ENCODE data around the gene HYI.
"Not testable (repeated sequence)": the region's sequence is repeated elsewhere in the genome, so short reads cannot be mapped to it uniquely, and the experiment has no call there.

Gene HYI, protein sequence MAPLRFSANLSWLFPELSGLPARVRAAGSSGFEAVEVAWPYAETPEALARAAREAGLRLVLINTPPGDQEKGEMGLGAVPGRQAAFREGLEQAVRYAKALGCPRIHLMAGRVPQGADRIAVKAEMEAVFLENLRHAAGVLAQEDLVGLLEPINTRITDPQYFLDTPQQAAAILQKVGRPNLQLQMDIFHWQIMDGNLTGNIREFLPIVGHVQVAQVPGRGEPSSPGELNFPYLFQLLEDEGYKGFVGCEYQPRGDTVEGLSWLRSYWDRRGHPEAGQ

DNA sequence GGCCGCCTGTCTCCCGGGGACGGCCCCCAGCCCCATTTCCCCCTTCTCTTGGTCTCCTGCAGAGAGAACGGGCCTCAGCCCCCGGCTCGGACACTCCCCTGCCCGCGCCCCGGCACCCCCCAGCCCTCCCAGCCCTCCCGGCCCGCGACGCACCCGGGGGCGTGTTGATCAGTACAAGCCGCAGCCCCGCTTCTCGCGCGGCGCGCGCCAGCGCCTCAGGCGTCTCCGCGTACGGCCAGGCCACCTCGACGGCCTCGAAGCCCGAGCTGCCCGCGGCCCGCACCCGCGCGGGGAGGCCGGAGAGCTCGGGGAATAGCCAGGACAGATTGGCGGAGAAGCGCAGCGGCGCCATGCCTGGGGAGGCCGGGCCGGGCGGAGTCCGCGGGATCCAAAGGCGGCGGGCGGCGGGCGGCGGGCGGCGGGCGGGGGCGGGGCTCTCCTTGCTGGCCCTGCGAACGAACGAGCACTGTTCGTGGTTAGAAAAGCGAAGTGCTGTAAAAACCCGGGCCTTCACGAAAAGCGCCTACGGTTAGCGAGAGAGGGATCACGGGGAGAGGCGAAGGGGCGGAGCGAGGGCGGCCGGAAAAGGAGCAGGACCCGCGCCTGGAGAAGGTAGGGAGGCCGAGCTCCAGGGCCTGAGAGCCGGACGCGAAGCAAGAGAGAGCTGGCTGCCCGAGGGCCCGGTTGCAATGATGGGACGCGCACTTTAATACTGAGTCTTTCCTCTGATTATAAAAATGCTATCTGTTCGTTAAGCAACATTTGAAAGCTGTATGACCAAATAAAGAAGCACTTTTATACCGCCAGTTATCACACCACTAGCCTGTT is at the start of gene HYI:
TSS of gene HYI (minus strand) at position 490 of the 828 bp plus-strand sequence. CDS start at position 352, 138 bp downstream.
- peak; percentile 60 for DNase-seq (ENCODE audit: low read depth)
- TF ChIP-seq, protein P1, sequence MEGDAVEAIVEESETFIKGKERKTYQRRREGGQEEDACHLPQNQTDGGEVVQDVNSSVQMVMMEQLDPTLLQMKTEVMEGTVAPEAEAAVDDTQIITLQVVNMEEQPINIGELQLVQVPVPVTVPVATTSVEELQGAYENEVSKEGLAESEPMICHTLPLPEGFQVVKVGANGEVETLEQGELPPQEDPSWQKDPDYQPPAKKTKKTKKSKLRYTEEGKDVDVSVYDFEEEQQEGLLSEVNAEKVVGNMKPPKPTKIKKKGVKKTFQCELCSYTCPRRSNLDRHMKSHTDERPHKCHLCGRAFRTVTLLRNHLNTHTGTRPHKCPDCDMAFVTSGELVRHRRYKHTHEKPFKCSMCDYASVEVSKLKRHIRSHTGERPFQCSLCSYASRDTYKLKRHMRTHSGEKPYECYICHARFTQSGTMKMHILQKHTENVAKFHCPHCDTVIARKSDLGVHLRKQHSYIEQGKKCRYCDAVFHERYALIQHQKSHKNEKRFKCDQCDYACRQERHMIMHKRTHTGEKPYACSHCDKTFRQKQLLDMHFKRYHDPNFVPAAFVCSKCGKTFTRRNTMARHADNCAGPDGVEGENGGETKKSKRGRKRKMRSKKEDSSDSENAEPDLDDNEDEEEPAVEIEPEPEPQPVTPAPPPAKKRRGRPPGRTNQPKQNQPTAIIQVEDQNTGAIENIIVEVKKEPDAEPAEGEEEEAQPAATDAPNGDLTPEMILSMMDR (conservative IDR thresholded peaks at IDR 0.05; ENCODE audit: low read depth, low read length), result no peak
- H3K4me3 ChIP-seq (ENCODE audit: low read length), result peak within 1 kb of the TSS; percentile 44

DNA sequence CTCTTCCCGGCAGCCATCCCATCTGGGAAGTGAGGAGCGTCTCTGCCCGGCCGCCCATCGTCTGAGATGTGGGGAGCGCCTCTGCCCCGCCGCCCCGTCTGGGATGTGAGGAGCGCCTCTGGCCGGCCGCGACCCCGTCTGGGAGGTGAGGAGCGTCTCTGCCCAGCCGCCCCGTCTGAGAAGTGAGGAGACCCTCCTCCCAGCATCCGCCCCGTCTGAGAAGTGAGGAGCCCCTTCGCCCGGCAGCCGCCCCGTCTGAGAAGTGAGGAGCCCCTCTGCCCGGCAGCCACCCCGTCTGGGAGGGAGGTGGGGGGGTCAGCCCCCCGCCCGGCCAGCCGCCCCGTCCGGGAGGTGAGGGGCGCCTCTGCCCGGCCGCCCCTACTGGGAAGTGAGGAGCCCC is 48.1 kb upstream of the HYI start:
- not testable (repeated sequence) for DNase-seq (ENCODE audit: low read depth); H3K4me3 ChIP-seq (ENCODE audit: low read length)

DNA sequence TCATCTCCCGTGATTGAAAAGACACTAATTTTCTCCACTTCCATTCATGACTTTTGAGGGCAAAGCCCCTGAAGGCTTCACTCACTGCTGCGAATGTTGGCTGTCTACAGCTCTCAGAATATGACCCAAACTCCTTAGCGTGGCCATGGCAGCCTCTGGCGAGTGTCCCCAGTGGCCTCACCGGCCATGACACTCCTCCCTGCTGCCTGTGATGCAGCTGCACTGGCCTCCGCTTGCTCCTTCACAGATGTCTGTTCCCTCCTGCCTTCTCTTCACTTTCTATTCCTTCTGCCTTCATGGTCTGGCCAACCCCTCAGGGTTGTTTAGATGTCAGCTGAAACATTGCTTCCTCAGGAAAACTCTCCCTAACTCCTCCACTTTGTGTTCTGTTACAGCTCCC is 46.2 kb upstream of the HYI start:
- H3K4me3 ChIP-seq (ENCODE audit: low read length), result no peak overlapping the region
- no peak for DNase-seq (ENCODE audit: low read depth)
- TF ChIP-seq, protein P1 (conservative IDR thresholded peaks at IDR 0.05; ENCODE audit: low read depth, low read length), result no peak

DNA sequence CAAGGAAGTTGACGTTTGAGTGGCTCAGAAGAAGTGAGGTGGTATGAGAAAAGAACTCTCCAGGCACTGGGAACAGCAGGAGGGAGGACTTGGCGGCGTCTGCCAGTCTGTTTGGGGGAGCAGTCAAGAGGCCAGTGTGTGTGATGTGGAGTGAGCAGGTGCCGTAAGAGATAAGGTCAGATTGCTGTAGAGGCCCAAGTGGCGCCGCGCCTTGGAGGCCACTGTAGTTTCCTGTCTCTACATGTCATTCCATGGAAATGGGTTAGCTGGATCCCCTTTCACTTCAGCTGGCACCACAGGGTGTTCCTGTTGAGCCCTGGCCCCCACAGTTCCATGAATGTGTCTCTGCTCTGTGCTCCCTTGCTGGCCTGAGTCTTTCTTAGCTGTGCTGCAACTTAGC is 41.5 kb upstream of the HYI start:
- no peak for DNase-seq (ENCODE audit: low read depth)
- TF ChIP-seq, protein P1 (conservative IDR thresholded peaks at IDR 0.05; ENCODE audit: low read depth, low read length), result no peak
- no peak overlapping the region for H3K4me3 ChIP-seq (ENCODE audit: low read length)

DNA sequence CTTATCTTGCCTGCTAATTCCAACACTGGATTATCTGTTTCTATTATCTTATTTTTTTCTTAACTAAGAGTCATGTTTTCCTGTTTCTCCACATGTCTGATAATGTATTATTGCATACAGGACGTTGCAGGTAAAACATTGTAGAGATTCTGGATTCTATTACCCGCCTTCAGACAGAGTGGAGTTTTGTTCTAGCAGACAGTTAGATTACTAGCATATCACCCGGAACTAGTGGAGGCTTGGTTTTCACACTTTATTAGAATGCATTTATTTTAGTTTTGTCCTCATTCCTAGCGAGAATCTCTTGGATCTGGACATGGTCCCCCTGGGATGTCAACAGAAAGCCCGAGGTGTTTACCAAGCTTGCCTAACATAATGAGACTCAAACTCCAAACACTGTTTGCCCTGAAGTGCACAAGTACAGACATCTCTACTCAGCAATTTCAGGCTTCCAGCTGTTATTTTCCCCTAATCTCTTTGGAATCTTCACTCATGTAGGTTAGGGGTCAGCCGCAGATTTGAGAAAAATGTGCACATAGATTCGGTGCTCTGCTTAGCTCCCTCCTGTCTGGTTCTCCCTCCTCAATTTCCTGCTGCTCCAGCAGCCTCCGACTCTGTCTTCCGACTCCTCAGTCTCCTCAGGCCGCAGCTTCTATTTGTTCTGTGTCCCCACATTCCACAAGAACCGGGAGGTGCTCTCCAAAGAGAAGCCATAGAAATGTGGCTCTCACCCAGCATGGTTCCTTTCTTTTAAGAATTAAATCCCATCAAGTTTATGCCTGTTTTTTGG is 40.1 kb upstream of the HYI start:
- TF ChIP-seq, protein P1 (conservative IDR thresholded peaks at IDR 0.05; ENCODE audit: low read depth, low read length), result no peak

DNA sequence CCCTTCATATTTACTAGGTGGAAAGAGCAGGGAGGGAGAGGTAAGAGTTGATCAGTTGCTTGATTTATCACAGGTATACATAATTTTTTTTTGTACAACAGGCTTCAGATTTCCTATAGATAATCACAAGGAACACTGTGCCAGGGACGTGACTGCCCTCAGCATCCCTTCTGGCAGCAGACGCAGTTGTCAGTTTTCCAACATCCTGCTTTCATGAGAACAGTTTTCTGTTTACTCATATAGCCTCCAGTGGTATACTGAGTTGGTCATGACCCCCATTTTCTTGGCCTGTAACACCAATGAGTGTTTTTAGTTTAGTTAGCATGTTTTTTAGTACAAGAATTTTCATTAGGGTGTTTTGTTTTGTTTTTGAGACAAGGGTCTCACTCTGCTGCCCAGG is 39.1 kb upstream of the HYI start:
- no peak overlapping the region for H3K4me3 ChIP-seq (ENCODE audit: low read length)
- no peak for DNase-seq (ENCODE audit: low read depth)
- TF ChIP-seq, protein P1 (conservative IDR thresholded peaks at IDR 0.05; ENCODE audit: low read depth, low read length), result no peak

More for the DNA sequence above, 40.1 kb upstream of the HYI start:
- H3K4me3 ChIP-seq (ENCODE audit: low read length), result no peak overlapping the region
- no peak for DNase-seq (ENCODE audit: low read depth)

DNA sequence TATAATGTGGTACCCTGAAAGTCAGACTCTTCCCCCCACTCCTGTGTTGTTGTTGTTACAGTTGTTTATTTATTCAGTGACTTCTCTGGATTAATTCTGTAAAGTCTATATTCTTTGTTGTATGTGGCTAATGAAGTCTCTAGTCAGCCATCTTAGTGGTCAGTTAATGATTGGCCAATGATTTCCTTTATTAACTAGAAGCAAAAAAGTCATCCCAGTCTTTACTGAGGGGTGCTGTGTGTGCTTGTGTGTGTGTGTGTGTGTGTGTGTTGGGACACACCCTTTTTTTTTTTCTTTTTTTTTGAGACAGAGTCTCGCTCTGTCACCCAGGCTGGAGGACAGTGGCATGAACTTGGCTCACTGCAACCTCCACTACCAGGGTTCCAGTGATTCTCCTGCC is 37.3 kb upstream of the HYI start:
- no peak for DNase-seq (ENCODE audit: low read depth)
- H3K4me3 ChIP-seq (ENCODE audit: low read length), result no peak overlapping the region
- TF ChIP-seq, protein P1 (conservative IDR thresholded peaks at IDR 0.05; ENCODE audit: low read depth, low read length), result no peak

Data from retinal pigment epithelial cell (primary cell).